Ovary (tissue), 9 donors: ENCODE results near the gene ARHGAP29. TPM values are rescaled to one million over a fixed set of nuclear protein-coding genes. Genes with fewer than 3 reads are reported as not detected.

ENCODE experiments used
- DNase-seq, 5 donors: peaks; one replicate each; pipeline ENCODE4 v3.0.0-alpha.2; 2019 to 2020
- H3K27ac ChIP-seq, 2 donors: fragments of 200-600 bp; one replicate each; pipeline versions ENCODE4 v1.5.1 to v1.8.0; 2019 to 2022
- H3K27me3 ChIP-seq: fragments of 200-600 bp; one replicate; pipeline ENCODE4 v1.8.0; 2022
- H3K36me3 ChIP-seq: fragments of 200-600 bp; sonication (generic); one replicate; pipeline ENCODE4 v1.5.1; 2019
- H3K4me1 ChIP-seq: one replicate; pipeline ENCODE4 v1.8.1; 2013; ENCODE audit warnings: mild to moderate bottlenecking, moderate library complexity; ENCODE audit not compliant: insufficient read depth
- H3K4me3 ChIP-seq: fragments of 200-600 bp; sonication (generic); one replicate; pipeline ENCODE4 v1.5.1; 2017
- H3K9me3 ChIP-seq, 2 donors: fragments of 200-600 bp in 1 of 2; sonication (generic) in 1 of 2; one replicate each; pipeline versions ENCODE4 v1.5.1 to v1.8.1; 2013 to 2019; ENCODE audit warnings: mild to moderate bottlenecking in 1 of 2, moderate library complexity in 1 of 2
- CTCF ChIP-seq, 3 donors: fragments of 450-650 bp in 2 of 3; fragments of 200-600 bp in 1 of 3; IDR thresholded peaks; one replicate each; pipeline versions ENCODE4 v1.5.1 to v1.8.0; 2016 to 2022; ENCODE audit warnings: antibody characterized with exemption in 3 of 3, mild to moderate bottlenecking in 1 of 3
- EP300 ChIP-seq: sonication (generic); formaldehyde crosslinking; IDR thresholded peaks from one replicate; pipeline ENCODE4 v1.6.1; 2017; ENCODE audit warnings: antibody characterized with exemption
- POLR2A ChIP-seq: fragments of 450-650 bp; IDR thresholded peaks from one replicate; pipeline ENCODE4 v1.6.1; 2017; ENCODE audit warnings: antibody characterized with exemption, mild to moderate bottlenecking, moderate library complexity
- WGBS, 3 donors: extraction: QIAGEN DNeasy Blood & Tissue Kit in 1 of 3; methylation state at CpG; one replicate each; pipeline versions ENCODE4 v1.1.5 to v1.1.7; 2013 to 2017; 5-methylcytosine and 5-hydroxymethylcytosine counted together
- intact Hi-C, 4 donors: fragments of 100-400 bp; cut with DNase I; formaldehyde crosslinking; loops; one replicate each; pipeline versions ENCODE4 v1.11.0 to v1.15.1; 2022 to 2023
- polyA plus RNA-seq, 2 donors: library from polyadenylated mRNA; stranded (reverse); fragments of 200-250 nt in 1 of 2; fragments of 350-450 nt in 1 of 2; fragmentation: Illumina TruSeq in 1 of 2; extraction: RNeasy Lipid Tissue Mini Kit (QIAGEN cat#74804) in 1 of 2; gene quantifications; one replicate each; pipeline ENCODE4 v1.2.3, GENCODE V29; 2013 to 2014
- total RNA-seq, 7 donors: library from RNA; depleted of rRNA in 2 of 7; stranded (reverse); fragments of >200 nt in 2 of 7; fragmentation: NEBNext Ultra II Directional in 3 of 7; extraction: Animal tissue kit (Norgen Biotek cat#: 25700) in 3 of 7; gene quantifications; one replicate each; pipeline versions ENCODE4 v1.1.0 to v1.2.4, GENCODE V29; 2016 to 2023
- donor health status: DM: no; HTN: no; CAD: no; lungs with moderate emphysema.
- donor health status: DM: no; HTN: no; CAD: no.
- donor health status: Bipolar disorder and iron deficiency.
- donor health status: DM: yes; HTN: yes; CAD: no.
- donor health status: DM: no; HTN: no; CAD: no.
- donor health status: DM: yes; HTN: yes; CAD: no.

The ARHGAP29 gene
- total and polyA plus RNA-seq, 9 donors, result 7.9 to 51.0 (median 20.3) TPM

GRCh38 chr1:94236630-94237290 is 624 bp downstream of the ARHGAP29 start:
- no peaks in the 10 kb centered on the region for H3K4me1 ChIP-seq
- DNase-seq, result peak in 3 of 5 donors; percentile 25 to 38 (median 35)
- peak overlapping the region; percentile 69 for H3K4me3 ChIP-seq
- H3K36me3 ChIP-seq, result no peaks in the 10 kb centered on the region
- 1% methylated on average over 39 of the region's 39 CpGs for WGBS, 3 donors
- intact Hi-C loops, result loop anchor here in 2 of 4 donors (5.0 kb wide), 3 partner anchors 91 to 174 kb away; no protein-coding TSS in a partner anchor
- no peaks in the 10 kb centered on the region for H3K27me3 ChIP-seq
- no peaks in the 10 kb centered on the region for H3K9me3 ChIP-seq
- H3K27ac ChIP-seq, result peak overlapping the region; percentile 19 to 40
- TF ChIP-seq POLR2A, result no peak
- no peak for TF ChIP-seq EP300
- no peak for TF ChIP-seq CTCF (IDR thresholded peaks at IDR 0.05)

DNA sequence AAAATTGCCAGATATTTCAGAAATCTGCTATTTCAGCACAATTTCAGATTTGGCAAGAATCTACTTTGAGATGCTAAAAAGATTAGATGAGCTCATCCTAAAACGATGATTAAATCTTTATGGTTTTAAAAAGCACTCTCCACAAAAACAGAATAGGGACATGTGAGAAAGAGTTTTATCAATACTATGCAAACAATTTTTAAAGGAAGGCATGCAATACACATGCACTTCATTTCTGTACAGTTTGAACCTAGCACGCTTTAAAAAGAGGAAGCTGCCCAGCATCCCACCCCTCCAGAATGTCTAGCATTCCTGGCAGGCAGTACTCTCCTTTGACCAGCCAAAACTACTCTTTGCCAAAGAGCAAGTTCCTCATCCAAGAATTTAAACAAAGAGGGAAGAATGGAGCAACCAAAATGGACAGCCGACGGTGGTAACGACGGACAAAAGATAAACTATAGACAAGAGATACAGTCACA is 1.3 kb downstream of the ARHGAP29 start:
- Histone ChIP-seq H3K27me3 (no peaks in the 10 kb centered on the region), H3K9me3 (no peaks in the 10 kb centered on the region), H3K4me1 (no peaks in the 10 kb centered on the region), H3K36me3 (no peaks in the 10 kb centered on the region), H3K27ac (no peak overlapping the region), H3K4me3 (peak overlapping the region; percentile 69)
- WGBS, 3 donors, result 0 to 2% (median 1%) methylated on average over 6 of the region's 6 CpGs
- DNase-seq, result no peak
- intact Hi-C loops, result loop anchor here in 2 of 4 donors (5.0 kb wide), 3 partner anchors 91 to 174 kb away; no protein-coding TSS in a partner anchor
- TF ChIP-seq POLR2A, result no peak
- no peak for TF ChIP-seq EP300
- TF ChIP-seq CTCF (IDR thresholded peaks at IDR 0.05), result no peak

GRCh38 chr1:94235189-94236012 is 2.0 kb downstream of the ARHGAP29 start:
- H3K27me3 ChIP-seq, result no peaks in the 10 kb centered on the region
- intact Hi-C loops, result loop anchor here in 2 of 4 donors (5.0 kb wide), 3 partner anchors 92 to 173 kb away; no protein-coding TSS in a partner anchor
- 37 to 44% (median 38%) methylated on average over 9 of the region's 9 CpGs for WGBS, 3 donors

More at GRCh38 chr1:94235189-94236012, 2.0 kb downstream of the ARHGAP29 start:
- Histone ChIP-seq H3K9me3 (no peaks in the 10 kb centered on the region), H3K36me3 (no peaks in the 10 kb centered on the region), H3K4me3 (peak overlapping the region; percentile 69), H3K4me1 (no peaks in the 10 kb centered on the region), H3K27ac (no peak overlapping the region)
- TF ChIP-seq CTCF (IDR thresholded peaks at IDR 0.05), result no peak
- TF ChIP-seq EP300, result no peak
- TF ChIP-seq POLR2A, result no peak
- no peak for DNase-seq
